ENCODE measurements around the gene EIPR1.

DNA sequence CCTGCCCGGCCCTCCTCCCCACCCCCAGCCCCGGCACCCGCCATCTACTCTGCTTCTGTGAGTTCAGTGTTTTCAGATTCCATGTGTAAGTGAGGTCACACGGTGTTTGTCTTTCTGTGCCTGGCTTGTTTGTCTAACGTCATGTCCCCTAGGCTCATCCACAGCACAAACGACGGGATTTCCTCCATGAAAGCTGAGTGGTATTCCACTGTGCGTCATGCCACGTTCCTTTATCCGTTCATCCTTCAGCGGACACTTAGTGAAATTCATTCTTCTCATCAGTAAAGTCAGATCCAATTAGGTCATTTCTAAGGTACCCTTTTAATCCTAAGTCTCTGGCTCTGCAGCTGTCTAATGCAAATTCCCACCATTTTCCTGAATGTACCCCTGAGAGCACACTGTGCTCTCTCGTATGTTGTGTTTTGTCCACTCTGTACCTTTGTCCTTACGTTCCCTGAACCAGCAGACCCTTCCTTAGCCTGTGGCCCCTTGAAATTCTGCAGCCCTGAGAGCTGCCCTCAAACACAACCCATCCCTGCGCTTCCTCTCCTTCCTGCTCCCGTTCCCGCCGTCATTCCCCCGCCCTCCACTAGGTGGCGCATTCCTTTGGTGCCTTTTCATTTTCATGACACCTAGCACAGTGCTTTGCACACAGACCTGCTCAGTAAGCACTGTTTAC lies 46.0 kb upstream of the EIPR1 start:
- TF ChIP-seq POLR2AphosphoS5 (IDR thresholded peaks at IDR 0.05; ENCODE audit: borderline replicate concordance, low read depth, low read length) (no peak), EZH2 (IDR thresholded peaks at IDR 0.05) (no peak), FOXP2 (optimal IDR thresholded peaks at IDR 0.05; ENCODE audit: control extremely low read depth, extremely low read length, insufficient read depth) (no peak)

All from SK-N-MC (cell line).